Retinal pigment epithelial cell (primary cell): ENCODE measurements around the gene ARMS2.
A peak's percentile ranks its signal among the peaks of the same experiment; 100 is the strongest.

Source experiments
- DNase-seq: peaks from one replicate; pipeline ENCODE4 v3.0.0-alpha.2; 2010; ENCODE audit warnings: low read depth
- H3K4me3 ChIP-seq: 2 replicates; pipeline ENCODE4 v1.5.1; 2011; ENCODE audit warnings: mild to moderate bottlenecking, low read length, control low read depth, moderate library complexity
- CTCF ChIP-seq: conservative IDR thresholded peaks from 2 replicates; pipeline ENCODE4 v1.5.1; 2011; ENCODE audit warnings: low read depth, low read length, control low read depth, inconsistent platforms

Gene ARMS2

GRCh38 chr10:122499012-122499411 is 44.6 kb downstream of the ARMS2 start:
- no peak for DNase-seq
- no peak for TF ChIP-seq CTCF

GRCh38 chr10:122499491-122499941 is 45.1 kb downstream of the ARMS2 start:
- DNase-seq = no peak
- H3K4me3 ChIP-seq = no peak overlapping the region
- TF ChIP-seq CTCF = no peak

More at GRCh38 chr10:122499012-122499411, 44.6 kb downstream of the ARMS2 start:
- H3K4me3 ChIP-seq = no peak overlapping the region

- no peak for TF ChIP-seq CTCF
Observed at GRCh38 chr10:122500194-122500593, 45.7 kb downstream of the ARMS2 start.

GRCh38 chr10:122500726-122501125 is 46.3 kb downstream of the ARMS2 start:
- TF ChIP-seq CTCF = no peak
- DNase-seq = no peak
- no peak overlapping the region for H3K4me3 ChIP-seq

More at GRCh38 chr10:122500194-122500593, 45.7 kb downstream of the ARMS2 start:
- DNase-seq = no peak
- no peak overlapping the region for H3K4me3 ChIP-seq

GRCh38 chr10:122503012-122503411 is 48.6 kb downstream of the ARMS2 start:
- H3K4me3 ChIP-seq = no peak overlapping the region
- peak; percentile 43 for DNase-seq
- TF ChIP-seq CTCF = no peak

- no peak for DNase-seq
- TF ChIP-seq CTCF = no peak
- no peak overlapping the region for H3K4me3 ChIP-seq
Observed at GRCh38 chr10:122503886-122504609, 49.6 kb downstream of the ARMS2 start.

- no peak overlapping the region for H3K4me3 ChIP-seq
- TF ChIP-seq CTCF = no peak
- peak; percentile 62 for DNase-seq
Observed at GRCh38 chr10:122504610-122504950, 50.1 kb downstream of the ARMS2 start.
